GM12878 (cell line): ENCODE results near the gene JDP2.

Source experiments
- CBX3 ChIP-seq: fragments of 200-600 bp; sonication (generic); IDR thresholded peaks from 2 replicates; pipeline ENCODE4 v1.6.1; 2016; ENCODE audit warnings: low read depth, borderline replicate concordance
- CTCF ChIP-seq, 3 experiments: IDR thresholded peaks in 2 of 3; conservative IDR thresholded peaks in 1 of 3; 2 replicates each; pipeline ENCODE4 v1.5.1; 2011; ENCODE audit warnings: low read depth in 3 of 3, low read length in 3 of 3, mild to moderate bottlenecking in 3 of 3, control low read depth in 2 of 3, moderate library complexity in 2 of 3, inconsistent platforms in 1 of 3, mixed read lengths in 1 of 3; ENCODE audit not compliant: control insufficient read depth in 2 of 3, insufficient read depth in 1 of 3; ENCODE audit errors: extremely low read depth in 1 of 3
- EZH2 ChIP-seq: IDR thresholded peaks from 2 replicates; pipeline ENCODE4 v1.6.1; 2012; ENCODE audit warnings: low read depth, mild to moderate bottlenecking, control low read depth, inconsistent platforms, low read length, borderline replicate concordance; ENCODE audit not compliant: control insufficient read depth
- FOXK2 ChIP-seq: fragments of 450-650 bp; IDR thresholded peaks from 2 replicates; pipeline ENCODE4 v1.6.1; 2017; ENCODE audit warnings: mild to moderate bottlenecking, moderate library complexity
- SP1 ChIP-seq: IDR thresholded peaks from one replicate; pipeline ENCODE4 v1.6.1; 2011; ENCODE audit warnings: low read depth, low read length
- YY1 ChIP-seq: IDR thresholded peaks from 2 replicates; pipeline ENCODE4 v1.6.1; 2011; ENCODE audit warnings: low read depth, mild to moderate bottlenecking, low read length

GRCh38 chr14:75449036-75449435 lies 21.2 kb downstream of the JDP2 start:
- TF ChIP-seq CTCF (IDR thresholded peaks at IDR 0.05 in 2 of 3, conservative IDR thresholded peaks at IDR 0.05 in 1 of 3; ENCODE audit: control insufficient read depth in 2 of 3, extremely low read depth in 1 of 3, insufficient read depth in 1 of 3, low read depth in 3 of 3, low read length in 3 of 3) (no peak), FOXK2 (no peak), CBX3 (no peak), EZH2 (no peak), YY1 (no peak), SP1 (no peak)
